ENCODE data around the gene SNRNP35.

Gene SNRNP35

DNA sequence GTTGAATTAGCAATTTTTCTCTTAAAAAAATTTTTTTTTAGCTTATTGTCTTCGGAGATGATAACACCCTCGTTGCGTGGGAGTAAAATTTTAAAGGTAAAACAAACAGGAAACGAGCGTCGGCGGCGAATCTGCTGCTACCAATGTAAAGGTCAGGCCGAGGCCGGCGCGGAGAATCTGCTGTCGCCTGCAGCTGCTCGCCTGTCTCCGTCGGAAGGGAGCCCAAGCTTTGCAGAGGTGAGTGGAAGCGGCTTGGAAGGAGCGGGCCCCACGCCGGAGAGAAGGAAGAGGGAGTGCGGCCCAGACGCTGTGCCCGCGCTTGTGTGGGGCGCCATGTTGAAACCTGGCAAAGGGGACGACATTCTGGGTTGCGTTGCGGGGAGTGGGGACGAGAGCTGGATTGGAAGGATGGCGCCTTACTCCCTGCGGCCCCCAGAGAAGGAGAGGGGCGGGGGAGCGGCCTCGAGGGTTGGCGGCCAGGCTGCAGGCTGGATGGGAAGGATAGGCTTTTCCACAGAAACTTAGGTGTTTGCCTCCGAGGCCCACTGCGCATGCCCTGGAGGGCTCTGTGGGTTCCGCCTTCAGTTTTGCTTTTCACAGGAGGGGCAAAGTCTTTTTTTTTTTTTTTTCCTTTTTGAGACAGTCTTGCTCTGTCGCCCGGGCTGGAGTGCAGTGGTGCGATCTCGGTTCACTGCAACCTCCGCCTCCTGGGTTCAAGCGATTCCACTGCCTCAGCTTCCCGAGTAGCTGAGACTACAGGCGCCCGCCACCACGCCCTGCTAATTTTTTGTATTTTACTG, at the start of gene SNRNP35 (continued):
- TF ChIP-seq ZNF530 (tag by site-specific recombination; IDR thresholded peaks at IDR 0.05; ENCODE audit: low read depth), result no peak
- TF ChIP-seq ZNF2 (tag by site-specific recombination; IDR thresholded peaks at IDR 0.05), result peak; percentile 96
- TF ChIP-seq ZNF280D (tag by site-specific recombination; IDR thresholded peaks at IDR 0.05), result peak; percentile 52; the same call in 1 of the 2 replicates
- TF ChIP-seq ZNF785 (tag by site-specific recombination; IDR thresholded peaks at IDR 0.05), result no peak; the same call in 1 of the 2 replicates
- TF ChIP-seq, protein P1, sequence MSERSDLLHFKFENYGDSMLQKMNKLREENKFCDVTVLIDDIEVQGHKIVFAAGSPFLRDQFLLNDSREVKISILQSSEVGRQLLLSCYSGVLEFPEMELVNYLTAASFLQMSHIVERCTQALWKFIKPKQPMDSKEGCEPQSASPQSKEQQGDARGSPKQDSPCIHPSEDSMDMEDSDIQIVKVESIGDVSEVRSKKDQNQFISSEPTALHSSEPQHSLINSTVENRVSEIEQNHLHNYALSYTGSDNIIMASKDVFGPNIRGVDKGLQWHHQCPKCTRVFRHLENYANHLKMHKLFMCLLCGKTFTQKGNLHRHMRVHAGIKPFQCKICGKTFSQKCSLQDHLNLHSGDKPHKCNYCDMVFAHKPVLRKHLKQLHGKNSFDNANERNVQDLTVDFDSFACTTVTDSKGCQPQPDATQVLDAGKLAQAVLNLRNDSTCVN (tag by site-specific recombination; optimal IDR thresholded peaks at IDR 0.05), result peak; percentile 92
- TF ChIP-seq ZNF660 (tag by site-specific recombination; IDR thresholded peaks at IDR 0.05), result peak; percentile 98
- no peak for TF ChIP-seq ZNF239 (tag by site-specific recombination; IDR thresholded peaks at IDR 0.05)
- TF ChIP-seq HIC1 (tag by site-specific recombination; IDR thresholded peaks at IDR 0.05), result peak; percentile 50; the same call in 1 of the 2 replicates
- no peak for TF ChIP-seq HOXC10 (CRISPR knock-in tag; IDR thresholded peaks at IDR 0.05)
- TF ChIP-seq ZBTB17 (tag by site-specific recombination; IDR thresholded peaks at IDR 0.05), result peak; percentile 99
- TF ChIP-seq YY1 (tag by site-specific recombination; IDR thresholded peaks at IDR 0.05), result peak; percentile 99
- TF ChIP-seq ZNF677 (tag by site-specific recombination; IDR thresholded peaks at IDR 0.05), result no peak
- TF ChIP-seq ZNF701 (tag by site-specific recombination; IDR thresholded peaks at IDR 0.05), result no peak
- peak; percentile 52 for TF ChIP-seq ZSCAN4 (tag by site-specific recombination; IDR thresholded peaks at IDR 0.05)
- peak; percentile 100 for TF ChIP-seq ZBTB48 (tag by site-specific recombination; IDR thresholded peaks at IDR 0.05)
- TF ChIP-seq ZFHX2 (tag by site-specific recombination; conservative IDR thresholded peaks at IDR 0.05), result 0 out of 2 replicates have a peak, but pooled peaks have one; percentile 34
- peak; percentile 87 for TF ChIP-seq ZNF335 (tag by site-specific recombination; conservative IDR thresholded peaks at IDR 0.05)
- TF ChIP-seq ZBTB11 (tag by site-specific recombination; conservative IDR thresholded peaks at IDR 0.05; ENCODE audit: low read depth), result peak; percentile 96
- peak; percentile 53; the same call in 1 of the 2 replicates for TF ChIP-seq ZBTB6 (tag by site-specific recombination; IDR thresholded peaks at IDR 0.05)
- peak; percentile 90 for TF ChIP-seq ZFP37 (tag by site-specific recombination; IDR thresholded peaks at IDR 0.05)
- TF ChIP-seq ZBTB8A (tag by site-specific recombination; IDR thresholded peaks at IDR 0.05), result peak; percentile 89
- peak; percentile 96 for TF ChIP-seq ZXDB (tag by site-specific recombination; IDR thresholded peaks at IDR 0.05)
- peak; percentile 87 for TF ChIP-seq OVOL3 (tag by site-specific recombination; IDR thresholded peaks at IDR 0.05)
- TF ChIP-seq ZNF16 (tag by site-specific recombination; IDR thresholded peaks at IDR 0.05; ENCODE audit: low read depth), result 0 out of 2 replicates have a peak, but pooled peaks have one; percentile 50
- TF ChIP-seq, protein P2, sequence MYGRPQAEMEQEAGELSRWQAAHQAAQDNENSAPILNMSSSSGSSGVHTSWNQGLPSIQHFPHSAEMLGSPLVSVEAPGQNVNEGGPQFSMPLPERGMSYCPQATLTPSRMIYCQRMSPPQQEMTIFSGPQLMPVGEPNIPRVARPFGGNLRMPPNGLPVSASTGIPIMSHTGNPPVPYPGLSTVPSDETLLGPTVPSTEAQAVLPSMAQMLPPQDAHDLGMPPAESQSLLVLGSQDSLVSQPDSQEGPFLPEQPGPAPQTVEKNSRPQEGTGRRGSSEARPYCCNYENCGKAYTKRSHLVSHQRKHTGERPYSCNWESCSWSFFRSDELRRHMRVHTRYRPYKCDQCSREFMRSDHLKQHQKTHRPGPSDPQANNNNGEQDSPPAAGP (tag by site-specific recombination; IDR thresholded peaks at IDR 0.05), result peak; percentile 75
- peak; percentile 62 for TF ChIP-seq KLF10 (tag by site-specific recombination; IDR thresholded peaks at IDR 0.05)

All from HEK293 (cell line).